Large intestine (tissue), 12 donors: ENCODE results near the gene RAB7A. TPM values are rescaled to one million over a fixed set of nuclear protein-coding genes. Genes with fewer than 3 reads are reported as not detected.

ENCODE experiments used
- DNase-seq, 2 donors: peaks; one replicate each; pipeline versions ENCODE4 v3.0.0 to v3.0.0-alpha.2; 2013
- H3K27ac ChIP-seq: one replicate; pipeline ENCODE4 v1.5.1; 2013; ENCODE audit warnings: low read length
- H3K27me3 ChIP-seq: 2 replicates; pipeline ENCODE4 v1.6.1; 2013; ENCODE audit warnings: low read length; ENCODE audit not compliant: control insufficient read depth, insufficient read depth
- H3K36me3 ChIP-seq: 2 replicates; pipeline ENCODE4 v1.6.1; 2013; ENCODE audit warnings: low read length; ENCODE audit not compliant: control insufficient read depth, insufficient read depth
- H3K4me1 ChIP-seq: one replicate; pipeline ENCODE4 v1.6.1; 2013; ENCODE audit warnings: low read length; ENCODE audit not compliant: control insufficient read depth, insufficient read depth
- H3K4me3 ChIP-seq: one replicate; pipeline ENCODE4 v1.5.1; 2013; ENCODE audit warnings: low read length
- H3K9me3 ChIP-seq: one replicate; pipeline ENCODE4 v1.6.1; 2013; ENCODE audit warnings: mild to moderate bottlenecking, low read depth, low read length, moderate library complexity; ENCODE audit not compliant: control insufficient read depth
- WGBS: methylation state at CpG from one replicate; pipeline ENCODE4 v1.1.5; 2013; ENCODE audit warnings: low lambda C conversion rate; ENCODE audit not compliant: insufficient coverage; 5-methylcytosine and 5-hydroxymethylcytosine counted together
- long read RNA-seq, 11 donors: transcript quantifications; one replicate each; lab custom pipeline, GENCODE V29; 2026
- polyA plus RNA-seq: library from polyadenylated mRNA; unstranded; fragments of 120-200 nt; gene quantifications from one replicate; pipeline ENCODE4 v1.2.1, GENCODE V29; 2013

RAB7A gene
- polyA plus RNA-seq: 198 TPM
- long read RNA-seq, donor 1, transcript RAB7A-201 (6 exons, 2,244 nt): major isoform, 64 of 65 reads
- long read RNA-seq, donor 1, partial matches to known transcripts: 0 of 65 reads
- long read RNA-seq, donor 1, other reads (novel, unspliced or antisense): 0 of 65 reads
- long read RNA-seq, donor 2, transcript RAB7A-201 (6 exons, 2,244 nt): major isoform, 133 of 177 reads
- long read RNA-seq, donor 2, partial matches to known transcripts: 41 of 177 reads
- long read RNA-seq, donor 2, other reads (novel, unspliced or antisense): 0 of 177 reads
- long read RNA-seq, donor 3: 0 reads
- long read RNA-seq, donor 4, transcript RAB7A-201 (6 exons, 2,244 nt): major isoform, 16 of 23 reads
- long read RNA-seq, donor 4, partial matches to known transcripts: 6 of 23 reads
- long read RNA-seq, donor 4, other reads (novel, unspliced or antisense): 0 of 23 reads
- long read RNA-seq, donor 5, transcript RAB7A-201 (6 exons, 2,244 nt): major isoform, 46 of 54 reads
- long read RNA-seq, donor 5, partial matches to known transcripts: 0 of 54 reads
- long read RNA-seq, donor 5, other reads (novel, unspliced or antisense): 7 of 54 reads
- long read RNA-seq, donor 6, transcript RAB7A-201 (6 exons, 2,244 nt): major isoform, 126 of 186 reads
- long read RNA-seq, donor 6, partial matches to known transcripts: 53 of 186 reads
- long read RNA-seq, donor 6, other reads (novel, unspliced or antisense): 5 of 186 reads
- long read RNA-seq, donor 7, transcript RAB7A-201 (6 exons, 2,244 nt): major isoform, 41 of 51 reads
- long read RNA-seq, donor 7, partial matches to known transcripts: 10 of 51 reads
- long read RNA-seq, donor 7, other reads (novel, unspliced or antisense): 0 of 51 reads
- long read RNA-seq, donor 8, transcript RAB7A-201 (6 exons, 2,244 nt): major isoform, 138 of 201 reads
- long read RNA-seq, donor 8, transcript RAB7A-207 (3 exons, 552 nt): minor isoform, 7 of 201 reads
- long read RNA-seq, donor 8, partial matches to known transcripts: 46 of 201 reads
- long read RNA-seq, donor 8, other reads (novel, unspliced or antisense): 10 of 201 reads
- long read RNA-seq, donor 9, transcript RAB7A-201 (6 exons, 2,244 nt): major isoform, 91 of 140 reads
- long read RNA-seq, donor 9, partial matches to known transcripts: 41 of 140 reads
- long read RNA-seq, donor 9, other reads (novel, unspliced or antisense): 6 of 140 reads
- long read RNA-seq, donor 10, transcript RAB7A-201 (6 exons, 2,244 nt): major isoform, 134 of 185 reads
- long read RNA-seq, donor 10, partial matches to known transcripts: 38 of 185 reads
- long read RNA-seq, donor 10, other reads (novel, unspliced or antisense): 8 of 185 reads
- long read RNA-seq, donor 11, transcript RAB7A-201 (6 exons, 2,244 nt): major isoform, 89 of 113 reads
- long read RNA-seq, donor 11, partial matches to known transcripts: 24 of 113 reads
- long read RNA-seq, donor 11, other reads (novel, unspliced or antisense): 0 of 113 reads

DNA sequence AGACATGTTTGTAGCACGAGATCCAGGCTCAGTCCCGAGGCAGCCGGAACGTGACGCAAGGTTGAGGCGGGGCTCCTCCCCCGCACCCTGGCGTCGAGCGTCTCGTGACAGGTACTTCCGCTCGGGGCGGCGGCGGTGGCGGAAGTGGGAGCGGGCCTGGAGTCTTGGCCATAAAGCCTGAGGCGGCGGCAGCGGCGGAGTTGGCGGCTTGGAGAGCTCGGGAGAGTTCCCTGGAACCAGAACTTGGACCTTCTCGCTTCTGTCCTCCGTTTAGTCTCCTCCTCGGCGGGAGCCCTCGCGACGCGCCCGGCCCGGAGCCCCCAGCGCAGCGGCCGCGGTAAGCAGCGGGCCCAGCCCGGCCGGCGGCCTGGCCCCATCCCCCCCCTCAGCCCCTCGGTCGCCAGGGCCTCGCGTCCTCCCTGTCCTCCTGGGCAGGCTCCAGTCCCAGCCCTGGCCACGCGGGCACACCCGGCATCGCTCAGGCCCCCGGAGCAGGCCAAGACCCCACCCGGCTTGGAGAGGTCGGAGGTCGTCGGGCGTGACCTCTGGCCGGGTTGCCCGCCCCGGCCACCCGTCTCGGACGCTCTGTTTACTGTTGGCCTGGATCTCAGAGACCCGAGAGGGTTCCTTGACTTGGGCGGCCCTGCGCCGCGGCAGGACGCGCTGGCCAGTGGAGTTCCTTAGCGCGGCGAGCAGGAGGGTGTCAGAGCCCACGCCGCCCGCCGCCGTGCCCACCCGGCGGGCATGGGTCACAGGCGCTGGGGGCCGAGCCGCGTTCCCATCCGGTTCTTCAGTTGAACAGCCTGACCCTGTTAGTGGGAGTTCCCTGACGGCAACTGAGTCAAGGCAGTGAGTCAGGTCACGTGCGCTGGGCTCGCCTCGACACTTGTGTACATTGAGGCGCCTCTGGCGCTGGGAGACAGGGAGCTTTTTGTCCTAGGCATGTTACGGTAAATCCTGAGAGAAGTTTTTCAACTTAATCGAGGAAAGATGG lies at the start of gene RAB7A:
RAB7A (plus strand) TSS at position 161 of the 994 bp plus-strand sequence. CDS start 69,185 bp downstream, outside the sequence.
- Histone ChIP-seq H3K4me1 (peaks cover 6% of the 10 kb centered on the region), H3K36me3 (peaks cover 5% of the 10 kb centered on the region), H3K4me3 (peak within 1 kb of the TSS; percentile 97), H3K9me3 (no peaks in the 10 kb centered on the region), H3K27ac (peak within 1 kb of the TSS; percentile 94), H3K27me3 (no peaks in the 10 kb centered on the region)
- no CpG with 5 or more reads among the region's 93 CpGs for whole genome bisulfite sequencing
- peak; percentile 98 to 99 for DNase-seq

DNA sequence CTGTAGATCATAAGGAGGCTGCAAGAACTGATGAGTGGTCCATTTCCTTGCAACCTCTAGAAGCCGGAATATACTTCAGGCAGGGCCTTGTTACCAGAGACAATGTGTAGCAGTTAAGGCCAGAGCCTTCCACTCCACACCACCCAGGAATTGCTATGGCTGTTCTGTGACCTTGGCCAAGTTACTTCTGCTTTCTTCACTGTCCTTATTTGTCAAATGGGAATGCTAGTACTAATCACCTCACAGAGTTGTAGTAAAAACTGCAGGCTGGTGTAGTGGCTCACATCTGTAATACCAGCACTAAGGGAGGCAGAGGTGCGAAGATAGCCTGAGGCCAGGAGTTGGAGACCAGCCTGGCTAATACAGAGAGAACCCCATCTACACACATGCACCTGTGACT lies 46.6 kb upstream of the RAB7A start:
- no peak overlapping the region for H3K27ac ChIP-seq
- no peaks in the 10 kb centered on the region for H3K4me1 ChIP-seq
- no peaks in the 10 kb centered on the region for H3K9me3 ChIP-seq
- no CpG with 5 or more reads among the region's 2 CpGs for WGBS
- DNase-seq: no peak
- no peaks in the 10 kb centered on the region for H3K27me3 ChIP-seq
- H3K36me3 ChIP-seq: no peaks in the 10 kb centered on the region
- no peak overlapping the region for H3K4me3 ChIP-seq

GRCh38 chr3:128680603-128681368 lies 45.2 kb upstream of the RAB7A start:
- Histone ChIP-seq H3K27ac (peak overlapping the region; percentile 96), H3K27me3 (no peaks in the 10 kb centered on the region), H3K36me3 (no peaks in the 10 kb centered on the region), H3K4me3 (peak overlapping the region; percentile 71), H3K4me1 (no peaks in the 10 kb centered on the region), H3K9me3 (no peaks in the 10 kb centered on the region)
- peak; percentile 98 to 99 for DNase-seq
- WGBS: no CpG with 5 or more reads among the region's 67 CpGs

DNA sequence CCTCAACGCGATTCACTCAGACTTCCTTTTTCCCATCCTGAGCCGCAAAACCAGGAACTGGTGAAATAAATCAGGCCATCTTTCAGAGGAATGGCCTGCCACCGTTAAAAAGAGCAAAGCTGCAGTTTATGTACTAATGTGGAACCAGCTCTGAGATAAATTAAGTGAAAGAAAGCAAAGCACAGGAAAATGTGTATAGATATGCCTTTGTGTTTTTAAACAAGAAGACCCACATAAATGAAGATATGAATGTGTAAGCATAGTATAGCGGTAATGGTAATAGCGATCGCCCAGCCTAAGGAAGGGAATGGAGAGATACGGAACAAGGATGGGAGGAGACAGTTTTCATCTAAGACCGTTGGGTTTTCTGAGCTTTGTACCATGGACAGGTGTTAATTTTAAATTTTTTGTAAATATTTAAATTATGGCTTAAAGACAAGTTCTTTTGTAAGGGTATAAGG lies 44.6 kb upstream of the RAB7A start:
- H3K27me3 ChIP-seq: no peaks in the 10 kb centered on the region
- peak overlapping the region; percentile 71 for H3K4me3 ChIP-seq
- WGBS: 60% methylated on average over 2 of the region's 9 CpGs
- peak overlapping the region; percentile 96 for H3K27ac ChIP-seq
- no peaks in the 10 kb centered on the region for H3K36me3 ChIP-seq
- H3K9me3 ChIP-seq: no peaks in the 10 kb centered on the region
- DNase-seq: peak in 1 of 2 donors; percentile 10
- H3K4me1 ChIP-seq: no peaks in the 10 kb centered on the region

DNA sequence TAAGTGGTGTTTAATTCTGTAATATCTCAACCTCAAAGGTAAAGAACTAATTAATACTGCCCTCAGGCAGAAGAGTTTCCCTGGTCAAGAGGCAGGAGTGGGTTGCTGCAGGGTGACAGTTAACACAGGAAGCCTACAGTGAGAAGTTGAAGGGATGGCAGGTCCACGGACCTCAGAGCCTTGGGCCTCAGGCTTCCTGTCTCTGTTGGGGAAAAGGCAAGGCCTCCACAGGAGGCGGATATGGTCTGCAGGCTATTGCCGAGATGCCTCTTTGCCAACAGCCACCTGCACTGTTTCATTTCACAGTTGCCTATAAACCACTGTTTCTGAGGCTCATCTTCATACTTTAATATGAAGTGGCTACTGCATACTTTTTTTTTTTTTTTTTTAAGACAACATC lies 42.0 kb upstream of the RAB7A start:
- no peaks in the 10 kb centered on the region for H3K9me3 ChIP-seq
- H3K27me3 ChIP-seq: no peaks in the 10 kb centered on the region

DNA sequence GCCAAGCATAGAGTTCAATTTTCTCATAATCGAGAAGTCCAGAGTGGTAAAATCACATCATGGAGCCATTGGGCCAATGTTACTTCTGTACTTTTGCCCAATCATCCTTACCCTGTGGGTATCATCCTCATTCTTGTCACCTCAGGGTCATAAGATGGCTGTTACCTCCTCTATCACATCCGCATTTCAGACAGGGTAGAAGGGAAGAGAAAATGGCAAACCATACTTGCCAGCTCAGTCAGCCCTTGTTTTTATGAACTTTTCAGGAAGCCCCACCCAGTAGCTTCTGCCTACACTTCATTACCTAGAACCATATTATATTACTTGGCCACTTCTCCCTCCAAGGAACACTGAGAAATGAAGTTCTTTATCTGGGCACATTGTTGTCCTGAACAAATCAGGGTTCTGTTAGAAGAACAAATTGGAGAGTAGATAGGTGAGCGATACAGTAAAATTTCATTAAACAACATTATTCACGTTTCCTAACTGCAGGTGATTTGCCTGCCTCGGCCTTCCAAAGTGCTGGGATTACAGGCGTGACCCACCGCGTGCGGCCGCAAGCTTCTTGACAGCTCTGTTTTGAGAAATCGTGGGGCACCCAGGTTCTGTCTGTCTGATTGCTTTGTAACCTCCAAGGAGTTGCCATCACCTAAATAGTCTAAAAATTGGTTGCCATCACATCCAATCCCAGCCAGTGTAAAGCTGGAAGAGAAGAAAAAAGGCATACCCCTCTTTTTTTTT lies 40.8 kb upstream of the RAB7A start:
- Histone ChIP-seq H3K36me3 (no peaks in the 10 kb centered on the region), H3K27me3 (no peaks in the 10 kb centered on the region), H3K27ac (no peak overlapping the region), H3K9me3 (no peaks in the 10 kb centered on the region), H3K4me1 (no peaks in the 10 kb centered on the region), H3K4me3 (no peak overlapping the region)
- 100% methylated on average over 1 of the region's 11 CpGs for WGBS
- no peak for DNase-seq

More for the DNA sequence above, 42.0 kb upstream of the RAB7A start:
- Histone ChIP-seq H3K4me1 (no peaks in the 10 kb centered on the region), H3K36me3 (no peaks in the 10 kb centered on the region), H3K4me3 (no peak overlapping the region), H3K27ac (no peak overlapping the region)
- no CpG with 5 or more reads among the region's 3 CpGs for WGBS
- DNase-seq: no peak

- Histone ChIP-seq H3K36me3 (no peaks in the 10 kb centered on the region), H3K27ac (no peak overlapping the region), H3K9me3 (no peaks in the 10 kb centered on the region), H3K27me3 (no peaks in the 10 kb centered on the region), H3K4me3 (no peak overlapping the region), H3K4me1 (no peaks in the 10 kb centered on the region)
- WGBS: no CpG with 5 or more reads among the region's 8 CpGs
- DNase-seq: no peak
These were observed 39.5 kb upstream of the RAB7A start for GRCh38 chr3:128686465-128686864.

DNA sequence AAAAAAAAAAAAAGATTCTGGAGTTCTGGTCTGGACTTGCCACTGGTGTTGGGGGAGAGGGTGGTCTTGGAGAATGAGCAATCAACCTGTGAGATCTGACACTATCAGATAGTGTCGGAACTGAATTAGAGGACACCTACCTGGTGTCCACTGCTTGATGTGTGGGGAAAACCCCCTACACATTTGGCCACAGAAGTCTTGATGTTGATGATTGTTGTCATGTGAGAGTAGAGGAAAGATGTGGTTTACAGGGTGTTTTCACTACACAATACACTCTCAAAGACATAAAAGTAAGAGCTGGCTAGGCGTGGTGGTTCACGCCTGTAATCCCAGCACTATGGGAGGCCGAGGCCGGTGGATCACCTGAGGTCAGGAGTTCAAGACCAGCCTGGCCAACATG lies 36.9 kb upstream of the RAB7A start:
- Histone ChIP-seq H3K9me3 (no peaks in the 10 kb centered on the region), H3K36me3 (no peaks in the 10 kb centered on the region), H3K27me3 (no peaks in the 10 kb centered on the region), H3K4me3 (no peak overlapping the region), H3K27ac (no peak overlapping the region), H3K4me1 (no peaks in the 10 kb centered on the region)
- WGBS: no CpG with 5 or more reads among the region's 5 CpGs
- no peak for DNase-seq
